Common myeloid progenitor, CD34-positive (primary cell): Measurements from ENCODE around the gene MED12. TPM values are rescaled to one million over a fixed set of nuclear protein-coding genes. Genes with fewer than 3 reads are reported as not detected.

ENCODE experiments used
- CTCF ChIA-PET: fragments of 350-600 bp; sonication (Branson Sonifier 250); formaldehyde crosslinking; loops from one replicate; lab custom pipeline; 2021; ENCODE audit warnings: antibody characterized with exemption; lab: Charles Lee
- POLR2A ChIA-PET: fragments of 350-600 bp; sonication (Branson Sonifier 250); formaldehyde crosslinking; loops from one replicate; lab custom pipeline; 2021; ENCODE audit warnings: antibody characterized with exemption; lab: Charles Lee
- DNase-seq, 3 donors: peaks; one replicate each; pipeline versions ENCODE4 v3.0.0 to v3.0.0-alpha.2; 2013
- H3K27ac ChIP-seq, 2 experiments: 1 replicate in 1 of 2; 2 replicates in 1 of 2; pipeline ENCODE4 v1.7.0; 2013; ENCODE audit warnings: inconsistent platforms in 2 of 2, low read length in 2 of 2, mild to moderate bottlenecking in 2 of 2, low read depth in 1 of 2, moderate library complexity in 1 of 2; ENCODE audit not compliant: severe bottlenecking in 2 of 2, insufficient read depth in 1 of 2, poor library complexity in 1 of 2
- H3K27me3 ChIP-seq, 5 experiments: replicated peaks in 2 of 5; 1 replicate in 3 of 5; 2 replicates in 2 of 5; pipeline versions ENCODE4 v1.6.1 to v1.7.0; 2013; ENCODE audit warnings: low read length in 4 of 5, mild to moderate bottlenecking in 2 of 5, moderate library complexity in 2 of 5, inconsistent platforms in 1 of 5; ENCODE audit not compliant: insufficient read depth in 5 of 5, control insufficient read depth in 4 of 5
- H3K36me3 ChIP-seq, 4 experiments: 1 replicate in 2 of 4; 2 replicates in 2 of 4; pipeline versions ENCODE4 v1.6.1 to v1.7.0; 2013; ENCODE audit warnings: low read length in 3 of 4, control low read depth in 1 of 4, mild to moderate bottlenecking in 1 of 4; ENCODE audit not compliant: control insufficient read depth in 4 of 4, insufficient read depth in 4 of 4
- H3K4me1 ChIP-seq, 4 experiments: 1 replicate in 3 of 4; 2 replicates in 1 of 4; pipeline versions ENCODE4 v1.6.1 to v1.7.1; 2013; ENCODE audit warnings: low read length in 3 of 4, mild to moderate bottlenecking in 3 of 4, control low read depth in 1 of 4, inconsistent platforms in 1 of 4, moderate library complexity in 1 of 4; ENCODE audit not compliant: control insufficient read depth in 4 of 4, insufficient read depth in 4 of 4; ENCODE audit errors: control extremely low read depth in 1 of 4
- H3K4me3 ChIP-seq, 7 experiments: 1 replicate in 4 of 7; 2 replicates in 3 of 7; pipeline versions ENCODE4 v1.5.1 to v1.7.0; 2013; ENCODE audit warnings: mild to moderate bottlenecking in 7 of 7, low read length in 6 of 7, moderate library complexity in 6 of 7, inconsistent platforms in 2 of 7, low read depth in 2 of 7, control low read depth in 1 of 7; ENCODE audit not compliant: insufficient read depth in 4 of 7, control insufficient read depth in 1 of 7; ENCODE audit errors: extremely low read depth in 1 of 7
- H3K9me3 ChIP-seq, 5 experiments: 1 replicate in 4 of 5; 2 replicates in 1 of 5; pipeline versions ENCODE4 v1.6.1 to v1.7.1; 2013; ENCODE audit warnings: low read length in 4 of 5, mild to moderate bottlenecking in 2 of 5, inconsistent platforms in 1 of 5, low read depth in 1 of 5, moderate library complexity in 1 of 5; ENCODE audit not compliant: control insufficient read depth in 4 of 5, insufficient read depth in 2 of 5; ENCODE audit errors: control extremely low read depth in 1 of 5
- WGBS: methylation state at CpG from one replicate; pipeline ENCODE4 v1.1.5; 2013; ENCODE audit not compliant: insufficient coverage; 5-methylcytosine and 5-hydroxymethylcytosine counted together
- polyA plus RNA-seq: library from polyadenylated mRNA; unstranded; fragments of 120-200 nt; gene quantifications from one replicate; pipeline ENCODE4 v1.2.1, GENCODE V29; 2013

The MED12 gene
- polyA plus RNA-seq = 53.2 TPM

- Histone ChIP-seq H3K4me3 (peak within 1 kb of the TSS; percentile 49 to 85 (median 66)), H3K9me3 (no peaks in the 10 kb centered on the region), H3K27ac (peak within 1 kb of the TSS; percentile 68 to 88), H3K27me3 (no peaks in the 10 kb centered on the region), H3K4me1 (peaks cover 7 to 18% (median 12%) of the 10 kb centered on the region in 4 experiments), H3K36me3 (peaks cover 13 to 31% (median 22%) of the 10 kb centered on the region in 4 experiments)
- WGBS = 27% methylated on average over 44 of the region's 56 CpGs
- POLR2A ChIA-PET = interaction anchor here (0.7 to 2.7 kb wide), 7 partner anchors 8 to 150 kb away, joined by 3 to 14 read pairs (median 5); partner anchors contain the start of genes CXorf65 and FOXO4
- DNase-seq = peak; percentile 85 to 93 (median 93)
- CTCF ChIA-PET = interaction anchor here (1.0 to 6.1 kb wide), 8 partner anchors 8 to 21 kb away, joined by 3 to 72 read pairs (median 4); partner anchors contain the start of gene CXorf65
Measured at GRCh38 chrX:71118032-71118984, at the start of gene MED12. Gene MED12 (plus strand): TSS chrX:71118596. CDS start chrX:71118755, 159 bp downstream.

GRCh38 chrX:71070531-71070930, 47.9 kb upstream of the MED12 start:
- DNase-seq = no peak
- H3K36me3 ChIP-seq = no peaks in the 10 kb centered on the region
- no peaks in the 10 kb centered on the region for H3K9me3 ChIP-seq
- ChIA-PET POLR2A (no interaction called here), CTCF (no interaction called here)
- H3K4me3 ChIP-seq = no peak overlapping the region
- H3K4me1 ChIP-seq = peaks cover 2 to 10% (median 6%) of the 10 kb centered on the region in 4 experiments
- peaks cover 0 to 5% (median 0%) of the 10 kb centered on the region in 5 experiments for H3K27me3 ChIP-seq
- 90% methylated on average over 4 of the region's 5 CpGs for WGBS
- H3K27ac ChIP-seq = no peak overlapping the region

DNA sequence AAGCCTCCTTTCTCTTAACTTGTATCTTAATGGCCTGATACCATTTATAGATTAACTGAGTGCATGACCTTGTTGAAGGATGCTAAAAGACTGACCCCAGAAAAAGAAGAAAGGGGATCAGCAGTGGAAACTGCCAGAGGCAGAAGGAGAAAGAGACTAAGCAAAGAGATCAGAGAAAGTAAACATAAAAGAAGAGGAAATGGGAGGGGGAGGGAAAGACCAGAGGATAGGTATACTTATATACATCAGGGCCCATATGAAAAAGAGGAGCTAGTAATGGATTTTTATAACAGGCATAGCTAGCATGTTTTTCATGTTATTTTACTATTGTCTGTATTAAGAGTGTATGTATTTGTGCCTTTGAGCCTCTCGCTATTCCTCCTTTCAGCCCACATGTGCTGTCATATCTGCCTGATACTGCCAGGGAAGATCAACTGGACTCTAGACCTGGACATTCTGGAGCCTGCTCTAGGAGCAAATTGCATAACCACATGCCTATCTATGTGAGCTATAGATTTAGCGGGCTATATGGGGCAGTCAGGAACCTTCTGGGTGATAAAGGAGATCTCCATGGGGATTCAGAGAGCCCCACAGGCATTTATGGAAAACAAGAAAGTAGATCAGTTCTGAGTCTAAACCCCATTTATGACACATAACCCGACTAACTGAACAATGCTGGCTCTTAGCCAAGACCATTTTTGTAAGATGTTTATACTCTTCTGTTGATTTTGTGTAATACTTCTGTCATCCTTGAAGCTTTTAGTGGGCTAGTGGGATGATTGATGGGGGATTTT, 36.9 kb upstream of the MED12 start:
- H3K27me3 ChIP-seq = no peaks in the 10 kb centered on the region
- ChIA-PET CTCF (interaction anchor here (0.5 kb wide), 1 partner anchor 9 kb away, joined by 3 read pairs; no protein-coding TSS in a partner anchor), POLR2A (no interaction called here)
- no peaks in the 10 kb centered on the region for H3K4me1 ChIP-seq
- no peaks in the 10 kb centered on the region for H3K36me3 ChIP-seq
- 93% methylated on average over 3 of the region's 3 CpGs for whole genome bisulfite sequencing
- no peak for DNase-seq
- H3K9me3 ChIP-seq = no peaks in the 10 kb centered on the region
- no peak overlapping the region for H3K4me3 ChIP-seq
- H3K27ac ChIP-seq = no peak overlapping the region

- H3K27ac ChIP-seq = no peak overlapping the region
- ChIA-PET CTCF (no interaction called here), POLR2A (no interaction called here)
- 100% methylated on average over 3 of the region's 5 CpGs for WGBS
- H3K36me3 ChIP-seq = no peaks in the 10 kb centered on the region
- no peak for DNase-seq
- no peaks in the 10 kb centered on the region for H3K4me1 ChIP-seq
- no peaks in the 10 kb centered on the region for H3K9me3 ChIP-seq
- H3K4me3 ChIP-seq = no peak overlapping the region
- no peaks in the 10 kb centered on the region for H3K27me3 ChIP-seq
Measured at GRCh38 chrX:71082124-71082647, 36.2 kb upstream of the MED12 start.

- H3K9me3 ChIP-seq = no peaks in the 10 kb centered on the region
- CTCF ChIA-PET = no interaction called here
- no peak overlapping the region for H3K4me3 ChIP-seq
- no peak overlapping the region for H3K27ac ChIP-seq
- H3K36me3 ChIP-seq = no peaks in the 10 kb centered on the region
- H3K27me3 ChIP-seq = no peaks in the 10 kb centered on the region
- WGBS = 96% methylated on average over 4 of the region's 4 CpGs
- POLR2A ChIA-PET = no interaction called here
- no peak for DNase-seq
- H3K4me1 ChIP-seq = no peaks in the 10 kb centered on the region
Measured at GRCh38 chrX:71082822-71083221, 35.6 kb upstream of the MED12 start.

DNA sequence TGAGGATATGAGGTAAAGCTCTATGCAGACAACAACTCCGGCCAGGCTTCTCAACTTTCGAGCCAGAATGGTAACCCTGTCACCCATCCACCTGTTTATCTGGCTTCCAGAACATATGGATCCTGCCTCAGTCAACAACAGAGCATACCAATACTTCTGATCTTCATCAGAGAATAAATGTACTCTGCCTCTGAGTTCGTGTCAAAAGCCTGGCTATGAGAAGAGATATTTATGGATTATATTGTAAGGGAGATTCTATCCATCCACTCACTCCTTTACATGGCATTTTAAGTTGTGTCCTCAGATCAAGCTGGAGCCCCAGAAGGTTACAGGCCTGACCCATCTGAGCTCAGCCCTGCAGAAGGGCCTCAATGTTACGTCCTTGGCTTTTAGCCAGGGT, 32.5 kb upstream of the MED12 start:
- H3K9me3 ChIP-seq = no peaks in the 10 kb centered on the region
- POLR2A ChIA-PET = no interaction called here
- no peaks in the 10 kb centered on the region for H3K4me1 ChIP-seq
- no peak overlapping the region for H3K4me3 ChIP-seq
- no peak for DNase-seq
- CTCF ChIA-PET = interaction anchor here (0.9 kb wide), 1 partner anchor 45 kb away, joined by 3 read pairs; no protein-coding TSS in a partner anchor
- H3K36me3 ChIP-seq = no peaks in the 10 kb centered on the region
- 60% methylated on average over 1 of the region's 4 CpGs for WGBS
- H3K27ac ChIP-seq = no peak overlapping the region
- no peaks in the 10 kb centered on the region for H3K27me3 ChIP-seq
